Amniotic epithelial cell (primary cell): ENCODE results near the gene ELK1.

Experiments
- DNase-seq: peaks from one replicate; pipeline ENCODE4 v3.0.0-alpha.2; 2010; ENCODE audit warnings: low read depth

The ELK1 gene

DNA sequence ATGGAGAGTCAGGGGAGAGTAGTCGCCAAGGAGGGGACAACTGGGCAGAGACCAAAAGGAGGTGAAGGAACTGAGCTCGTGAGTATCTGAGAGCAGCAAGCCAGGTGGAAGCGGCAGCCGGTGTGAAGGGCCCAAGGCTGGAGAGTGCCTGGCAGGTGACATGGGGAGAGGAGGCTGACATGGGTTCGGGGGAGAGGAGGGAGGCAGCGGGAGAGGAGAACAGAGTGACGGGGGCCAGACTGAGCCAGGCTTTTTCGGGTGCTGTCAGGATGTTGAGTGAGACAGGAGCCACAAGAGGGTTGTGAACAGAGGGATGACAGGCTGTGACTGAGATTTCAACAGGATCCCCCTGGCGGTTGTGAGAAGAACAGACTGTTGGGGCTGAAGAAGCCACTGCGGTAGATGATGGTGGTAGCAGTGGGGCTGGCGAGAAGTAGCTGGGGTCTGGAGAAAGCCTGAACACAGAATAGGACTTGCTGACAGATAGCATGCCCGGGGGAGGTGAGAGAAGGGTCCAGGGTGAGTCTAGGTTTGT is 5.7 kb downstream of the ELK1 start:
- no peak for DNase-seq

DNA sequence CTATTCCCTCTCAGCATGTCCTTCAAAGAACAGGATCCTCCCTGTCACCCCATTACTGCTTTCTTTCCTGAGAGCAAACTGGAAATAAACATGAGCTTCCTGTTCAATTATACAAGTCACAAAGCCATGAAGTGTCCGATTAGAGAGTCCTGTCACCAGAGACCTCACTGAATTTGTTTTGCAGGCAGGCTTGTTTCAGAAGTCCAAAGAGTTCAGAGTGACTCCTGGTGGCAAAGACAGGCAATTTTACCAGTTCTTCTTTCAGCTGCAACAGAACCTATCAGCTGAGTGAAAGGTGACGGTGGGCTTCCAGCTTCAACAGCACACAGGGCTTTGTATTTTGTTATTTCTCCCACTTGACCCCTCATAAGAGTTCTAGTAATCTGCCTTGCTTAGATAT is 6.4 kb downstream of the ELK1 start:
- peak; percentile 40 for DNase-seq

DNA sequence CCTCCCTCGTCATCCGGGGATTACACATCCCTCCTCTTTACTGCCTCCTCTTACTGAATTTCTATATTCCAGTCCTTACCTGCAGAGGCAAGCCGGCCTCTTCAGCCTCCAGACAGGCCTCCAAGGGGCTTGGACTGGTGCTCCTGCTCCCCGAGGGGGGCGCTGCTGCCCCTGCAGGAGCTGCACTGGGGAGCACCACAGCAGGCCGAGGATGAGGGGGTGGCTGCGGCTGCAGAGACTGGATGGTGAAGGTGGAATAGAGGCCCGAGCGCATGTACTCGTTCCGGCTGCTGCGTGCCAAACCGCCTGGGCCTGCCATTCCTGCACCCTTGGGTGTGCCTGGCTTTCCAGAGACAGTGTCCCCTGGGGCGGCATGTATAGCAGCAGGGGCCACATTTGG is 11.5 kb downstream of the ELK1 start:
- no peak for DNase-seq

DNA sequence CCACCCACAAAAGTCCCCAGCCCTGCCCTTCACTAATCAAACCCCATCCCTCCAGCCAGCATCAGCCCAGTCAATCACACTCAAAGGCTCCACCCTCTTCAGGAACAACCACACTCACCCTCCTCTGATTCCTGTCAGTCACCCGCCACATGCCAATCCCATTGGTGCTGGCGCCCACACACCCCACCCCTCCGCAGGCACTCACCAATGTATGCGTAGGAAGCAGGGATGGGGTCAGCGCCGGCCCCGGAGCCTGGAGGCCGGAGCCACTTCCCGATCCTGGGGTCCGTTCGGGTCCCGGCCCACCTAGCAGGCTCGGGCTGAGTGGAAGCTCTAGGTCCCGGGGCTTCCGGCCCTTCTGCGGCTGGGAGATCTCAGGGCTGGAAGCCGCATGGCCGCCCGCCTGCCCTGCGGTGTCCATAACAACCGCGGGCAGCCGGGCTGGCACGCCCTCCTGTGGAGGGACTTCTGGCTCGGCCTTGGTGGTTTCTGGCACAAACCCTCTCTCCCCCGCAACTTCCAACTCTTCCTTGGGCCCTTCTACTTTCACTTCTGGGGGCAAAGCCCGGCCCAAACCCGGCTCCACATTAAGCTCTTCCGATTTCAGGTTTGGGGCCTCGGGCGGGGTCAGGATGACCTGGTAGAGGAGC is 12.7 kb downstream of the ELK1 start:
- peak; percentile 81 for DNase-seq

DNA sequence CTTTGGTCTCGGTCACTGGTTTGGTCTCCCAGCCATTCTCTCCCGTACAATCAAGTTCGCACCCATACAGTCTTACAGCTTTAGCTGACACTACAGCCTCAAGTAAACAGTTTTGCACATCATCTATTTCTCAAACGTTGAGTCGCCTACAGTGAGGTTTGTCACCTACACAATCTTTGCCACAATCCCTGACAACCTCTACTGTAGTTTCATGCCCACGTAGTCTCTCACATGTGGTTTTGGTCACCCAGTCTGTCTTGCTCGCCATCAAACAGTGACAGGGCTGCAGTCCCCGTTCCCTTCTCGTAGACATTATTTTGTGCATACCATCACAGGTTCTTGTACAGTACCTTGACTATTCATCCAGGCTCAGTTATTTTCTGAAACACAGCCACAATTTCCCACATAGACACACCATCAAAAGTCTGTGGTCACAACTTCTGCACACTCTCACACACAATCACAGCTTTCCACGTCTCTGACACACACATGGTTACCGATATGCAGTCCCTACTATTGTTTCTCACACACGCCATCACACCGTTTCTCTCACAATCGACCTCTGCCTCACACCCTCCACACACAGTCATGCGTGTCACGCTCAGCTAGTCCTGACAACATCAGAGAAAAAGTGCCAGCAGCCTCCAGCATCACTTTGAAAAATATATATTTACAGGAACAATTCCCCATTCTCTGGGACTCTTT is 15.3 kb downstream of the ELK1 start:
- DNase-seq, result no peak

DNA sequence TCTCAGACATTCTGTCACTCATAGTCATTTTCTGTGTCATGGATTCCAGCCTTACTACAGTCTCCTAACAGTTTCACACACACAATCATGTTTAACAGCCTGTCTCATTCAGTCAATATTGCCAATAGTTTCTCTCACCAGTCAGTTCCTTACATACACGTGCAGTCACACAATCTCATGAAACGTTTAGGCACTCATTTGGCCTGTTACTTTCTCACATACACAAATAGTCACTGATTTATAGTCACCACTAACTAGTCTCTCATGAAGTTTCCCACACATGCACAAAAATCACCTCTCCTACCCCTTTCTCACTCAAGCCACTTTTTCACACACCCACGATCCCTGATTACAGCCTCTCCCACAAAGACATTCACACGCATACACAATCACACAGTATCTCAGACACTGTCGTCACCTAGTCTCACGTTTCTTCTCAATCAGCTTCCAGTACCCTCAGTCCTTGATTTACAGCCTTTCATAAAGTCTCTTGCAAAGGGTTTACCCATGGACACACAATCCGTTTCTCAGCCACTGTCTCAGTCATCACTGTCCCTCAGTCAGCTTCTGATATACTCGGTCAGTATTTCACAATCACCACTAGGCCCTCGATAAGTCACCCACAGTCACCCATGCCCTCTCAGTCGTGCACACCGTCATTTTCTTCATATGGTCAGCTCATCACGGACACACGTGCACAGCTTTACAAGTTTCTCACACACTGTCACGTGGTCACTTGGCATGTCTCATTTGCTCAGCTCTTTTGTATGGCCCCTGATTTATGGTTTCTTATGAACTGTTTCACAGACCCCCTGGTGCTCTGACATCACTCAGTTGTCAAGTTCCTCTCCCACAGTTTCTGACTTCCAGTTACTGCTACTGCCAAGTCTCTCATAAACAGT is 16.4 kb downstream of the ELK1 start:
- no peak for DNase-seq

DNA sequence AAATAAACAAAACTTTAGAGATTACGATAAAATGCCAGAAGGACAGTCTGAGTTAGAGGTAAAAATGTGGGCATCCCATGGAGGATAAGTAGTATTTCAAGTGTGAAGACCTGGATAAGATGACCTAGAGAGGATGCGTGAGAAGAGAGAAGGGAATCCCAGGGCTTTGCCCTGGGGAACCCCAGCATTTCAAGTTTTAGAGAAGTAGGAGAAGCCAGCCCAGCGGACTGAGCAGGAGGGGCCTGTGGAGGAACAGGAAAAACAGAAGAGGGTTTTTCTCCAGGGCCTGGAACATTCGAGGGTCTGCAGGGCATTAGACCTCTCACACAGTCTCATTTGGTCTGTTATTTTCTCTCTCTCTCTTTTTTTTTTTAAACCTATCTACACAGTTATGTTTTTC is 17.7 kb downstream of the ELK1 start:
- DNase-seq, result no peak

DNA sequence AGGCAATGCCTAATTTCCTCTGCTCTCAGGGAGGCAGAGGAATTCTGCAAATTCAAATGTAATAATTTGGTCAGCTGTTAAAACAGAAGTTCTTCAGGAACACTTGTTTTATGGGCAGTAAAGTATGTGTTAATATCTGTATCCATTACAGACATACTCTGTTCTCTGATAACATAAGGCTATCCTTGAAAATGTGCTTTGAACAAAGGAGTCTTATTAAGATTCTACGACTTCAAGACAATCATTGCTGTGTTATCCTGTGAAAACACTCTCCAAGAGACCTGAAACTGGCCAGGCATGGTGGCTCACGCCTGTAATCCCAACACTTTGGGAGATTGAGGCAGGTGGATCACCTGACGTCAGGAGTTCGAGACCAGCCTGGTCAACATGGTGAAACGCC is 18.7 kb downstream of the ELK1 start:
- DNase-seq, result no peak

DNA sequence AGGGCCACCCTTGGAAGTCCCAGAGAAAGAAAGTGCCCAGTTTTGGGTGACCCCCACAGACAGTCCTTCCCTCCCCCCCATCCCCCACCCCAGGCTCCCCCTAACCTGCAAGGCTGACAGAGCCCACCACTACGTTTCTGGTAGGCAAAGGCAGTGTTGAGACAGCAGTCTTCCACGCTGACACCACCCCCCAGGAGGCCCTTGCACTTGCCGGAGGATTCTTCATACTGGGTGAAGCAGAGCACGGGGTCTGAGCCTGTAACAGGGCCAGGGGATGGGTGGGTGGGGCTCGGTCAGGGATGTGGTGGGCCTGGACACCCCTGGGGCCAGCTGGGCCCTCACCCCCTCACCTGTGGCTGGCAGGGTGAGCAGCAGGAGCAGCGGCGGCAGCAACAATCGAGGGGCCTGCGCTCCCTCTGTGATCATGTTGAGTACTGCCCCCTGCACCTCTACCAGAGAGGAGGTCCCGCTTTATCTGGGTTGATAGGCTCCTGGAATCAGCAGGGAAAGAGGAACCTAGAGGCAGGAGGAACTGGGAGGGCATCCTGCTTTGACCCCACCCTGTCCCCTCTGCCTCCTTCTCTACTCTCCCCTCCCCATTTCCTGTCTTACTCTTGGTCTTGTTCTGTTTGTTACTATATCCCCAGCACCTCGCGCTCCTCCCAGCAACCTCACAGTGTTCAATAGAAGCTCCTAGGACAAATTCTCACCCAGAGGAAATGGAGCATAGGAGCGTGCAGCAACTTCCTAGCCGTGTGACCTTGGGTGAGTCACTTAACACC is 20.8 kb downstream of the ELK1 start, which contains the start of gene CFP:
Gene CFP, minus strand, starts transcription at position 512 of the 782 bp plus-strand sequence. Its CDS starts 86 bp downstream, at position 426.
- no peak for DNase-seq

DNA sequence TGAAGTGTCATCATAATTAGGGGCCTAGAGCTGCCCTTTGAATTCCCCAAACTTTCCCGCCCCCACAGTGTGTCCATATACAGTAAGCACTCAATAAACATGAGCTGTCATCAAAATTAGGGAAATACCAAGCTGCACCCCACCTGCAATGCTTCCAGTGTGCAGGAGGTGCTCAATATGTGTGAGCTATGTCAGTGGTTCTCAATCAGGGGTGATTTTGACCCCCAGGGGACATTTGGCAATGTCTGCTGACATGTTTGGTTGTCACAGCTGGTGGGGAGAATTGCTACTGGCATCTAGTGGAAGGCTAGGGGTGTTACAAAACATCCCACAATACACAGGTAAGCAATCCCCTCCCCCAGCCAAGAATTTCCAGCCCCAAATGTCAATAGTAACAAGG is 21.4 kb downstream of the ELK1 start:
- no peak for DNase-seq

DNA sequence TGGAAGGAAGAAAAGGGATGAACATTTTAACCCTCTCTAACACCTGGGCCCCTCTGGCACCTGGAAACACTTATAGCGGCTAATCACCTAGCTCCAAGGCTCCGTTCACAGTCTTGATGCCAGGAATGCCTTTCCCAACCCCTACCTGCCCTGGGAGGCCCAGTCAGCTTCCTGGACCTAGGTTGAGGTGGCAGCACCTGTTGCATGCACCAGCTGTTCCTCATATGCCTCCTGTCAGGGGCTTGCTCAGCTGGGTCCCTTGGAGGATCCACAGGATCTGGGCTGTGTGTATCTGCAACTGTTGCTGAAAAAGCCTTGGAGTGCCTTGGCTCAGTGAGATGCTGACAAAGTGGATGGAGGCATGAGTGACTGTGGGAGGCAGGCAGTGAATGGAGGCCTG is 25.0 kb downstream of the ELK1 start:
- DNase-seq, result no peak

DNA sequence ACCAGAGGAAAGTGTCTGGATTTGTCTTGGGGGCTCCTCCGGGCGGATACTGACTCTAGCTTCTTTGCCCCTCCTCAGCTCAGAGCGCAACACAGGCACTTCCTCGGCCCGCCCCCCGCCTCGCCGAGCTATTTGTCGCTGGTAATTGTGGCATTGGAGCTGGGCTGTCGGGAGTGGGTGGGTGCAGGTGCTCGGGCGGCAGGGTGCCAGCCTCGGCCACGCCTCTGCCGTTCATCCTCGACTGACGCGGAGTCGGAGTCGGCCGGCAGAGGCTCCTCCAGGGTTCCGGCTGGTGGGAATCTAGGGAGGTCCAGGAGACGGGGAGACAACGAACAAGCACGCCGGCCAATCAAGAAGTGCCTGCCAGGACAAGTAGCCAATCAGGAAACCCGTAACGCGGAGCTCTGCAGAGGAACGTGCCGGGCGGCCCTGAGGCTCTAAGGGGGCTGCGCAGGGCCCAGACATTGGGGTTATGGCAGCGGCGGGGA is 26.8 kb downstream of the ELK1 start:
- peak; percentile 81 for DNase-seq

DNA sequence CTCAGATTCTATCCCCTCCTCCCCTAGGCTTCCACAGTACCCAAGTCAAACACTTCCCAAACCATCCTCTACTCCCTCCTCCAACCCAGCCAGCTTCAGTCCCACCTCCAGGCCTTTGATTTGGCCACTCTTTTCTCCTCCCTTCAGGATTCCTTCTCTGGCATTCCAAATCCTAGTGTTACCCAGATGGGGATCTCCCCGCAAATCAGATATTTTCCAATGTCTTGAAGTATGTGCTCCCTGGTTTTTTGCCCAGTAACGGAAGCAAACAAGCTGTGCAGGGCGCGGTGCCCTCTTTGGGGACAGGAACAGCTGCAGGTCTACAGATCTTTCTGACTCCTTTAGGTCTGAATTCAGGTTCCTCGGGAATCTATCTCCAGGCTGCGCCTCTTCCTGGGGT is 28.5 kb downstream of the ELK1 start:
- DNase-seq, result no peak

DNA sequence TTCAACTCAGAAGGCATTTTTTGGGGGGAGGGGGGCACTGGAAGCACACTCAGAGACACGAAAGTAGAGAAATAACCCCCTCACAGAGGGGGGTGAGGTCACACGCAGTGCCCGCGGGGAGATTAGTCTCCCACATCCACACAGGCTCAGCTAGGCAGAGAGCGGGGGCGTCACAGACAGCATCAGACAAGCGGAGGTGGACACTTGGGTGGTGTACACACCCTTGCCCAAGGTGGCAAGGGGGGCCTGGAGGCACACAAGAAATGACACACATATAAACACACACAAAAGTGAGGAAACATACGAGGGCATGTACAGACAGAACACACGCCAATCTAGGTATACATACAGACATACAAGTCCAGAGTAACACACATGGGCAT is 30.1 kb downstream of the ELK1 start:
- no peak for DNase-seq

DNA sequence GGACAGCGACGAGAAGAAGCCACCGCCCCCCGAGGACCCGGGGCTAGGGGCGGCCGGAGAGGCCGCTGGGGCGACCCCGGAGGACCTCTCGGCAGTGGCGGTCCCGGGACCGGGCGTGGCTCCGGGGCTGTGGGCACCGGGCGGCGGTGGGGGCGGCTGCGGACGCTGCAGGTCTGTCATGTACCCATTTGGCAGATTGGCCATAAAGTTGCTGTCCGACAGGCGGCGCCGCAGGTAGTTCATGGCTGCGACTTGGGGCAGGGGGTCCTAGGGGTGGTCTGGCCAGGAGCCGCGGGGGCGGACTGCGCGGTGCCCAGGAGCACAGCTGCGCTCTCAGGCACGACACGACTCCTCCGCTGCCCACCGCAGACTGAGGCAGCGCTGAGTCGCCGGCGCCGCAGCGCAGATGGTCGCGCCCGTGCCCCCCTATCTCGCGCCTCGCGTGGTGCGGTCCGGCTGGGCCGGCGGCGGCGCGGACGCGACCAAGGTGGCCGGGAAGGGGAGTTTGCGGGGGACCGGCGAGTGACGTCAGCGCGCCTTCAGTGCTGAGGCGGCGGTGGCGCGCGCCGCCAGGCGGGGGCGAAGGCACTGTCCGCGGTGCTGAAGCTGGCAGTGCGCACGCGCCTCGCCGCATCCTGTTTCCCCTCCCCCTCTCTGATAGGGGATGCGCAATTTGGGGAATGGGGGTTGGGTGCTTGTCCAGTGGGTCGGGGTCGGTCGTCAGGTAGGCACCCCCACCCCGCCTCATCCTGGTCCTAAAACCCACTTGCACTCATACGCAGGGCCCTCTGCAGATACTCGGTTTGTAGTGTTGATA is 30.7 kb downstream of the ELK1 start, which contains the start of gene SYN1:
Gene SYN1, minus strand, starts transcription at position 372 of the 817 bp plus-strand sequence. Its CDS starts 129 bp downstream, at position 243.
- DNase-seq, result peak; percentile 72

DNA sequence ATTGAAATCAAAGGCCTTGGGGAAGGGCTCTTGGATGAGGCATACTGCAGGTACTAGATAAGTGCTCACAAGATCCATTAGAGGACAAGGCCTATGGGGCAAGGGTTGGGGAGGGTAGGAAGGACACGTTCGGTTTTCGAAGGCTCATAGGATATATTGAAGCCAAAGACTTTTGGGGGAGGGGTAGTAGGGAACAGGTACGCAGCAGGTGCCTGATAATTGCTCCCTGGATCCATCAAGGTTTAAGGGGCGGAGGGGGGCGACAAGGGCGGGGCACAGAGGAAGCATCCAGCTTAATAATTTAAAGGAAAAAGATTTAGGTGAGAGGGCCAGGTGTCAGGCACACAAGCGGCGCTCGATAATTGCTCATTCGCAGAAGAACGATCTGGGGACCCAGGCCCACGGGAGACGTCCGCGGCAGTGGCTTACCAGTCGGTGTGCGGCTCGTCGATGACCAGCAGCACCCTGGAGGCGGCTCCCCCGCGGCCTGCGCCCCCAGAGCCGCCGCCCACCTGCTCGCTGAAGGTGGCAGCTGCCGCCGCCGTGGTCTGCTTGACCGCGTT is 31.4 kb downstream of the ELK1 start:
- DNase-seq, result no peak

DNA sequence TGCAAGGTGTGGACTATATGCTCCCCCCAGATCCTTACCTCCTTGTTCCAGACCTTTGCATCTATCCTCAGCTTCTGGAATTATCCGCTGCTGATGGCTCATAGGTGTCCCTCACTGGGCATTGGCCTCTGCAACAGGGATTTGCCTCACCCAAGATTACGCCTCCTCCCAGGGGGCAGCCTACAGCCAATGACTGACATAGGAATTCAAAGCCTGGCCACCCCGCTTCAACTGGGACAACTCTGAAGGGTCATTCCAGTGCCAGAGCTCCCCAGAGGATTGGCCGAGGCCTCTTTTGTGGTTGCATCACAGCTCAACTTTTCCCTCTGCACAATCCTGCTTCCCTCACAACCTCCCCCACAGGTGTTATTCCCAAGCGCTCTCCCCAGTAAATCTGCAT is 35.7 kb downstream of the ELK1 start:
- DNase-seq, result no peak

DNA sequence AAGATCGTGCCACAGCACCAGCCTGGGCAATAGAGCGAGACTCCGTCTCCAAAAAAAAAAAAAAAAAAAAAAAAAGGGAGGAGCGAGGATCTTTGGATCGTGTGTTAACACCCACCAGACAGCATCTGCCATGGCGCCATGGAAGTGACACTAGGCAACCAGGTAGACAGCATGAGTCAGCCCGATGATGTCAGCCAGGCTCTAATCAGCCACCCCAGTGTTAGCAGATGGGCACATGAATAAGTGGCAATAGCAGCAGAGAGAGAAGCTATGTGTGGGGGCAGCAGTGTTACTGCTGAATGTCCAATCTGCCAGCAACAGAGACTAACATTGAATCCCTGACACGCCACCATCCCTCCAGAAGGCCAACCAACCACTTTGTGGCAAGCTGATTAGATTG is 37.3 kb downstream of the ELK1 start:
- DNase-seq, result no peak

DNA sequence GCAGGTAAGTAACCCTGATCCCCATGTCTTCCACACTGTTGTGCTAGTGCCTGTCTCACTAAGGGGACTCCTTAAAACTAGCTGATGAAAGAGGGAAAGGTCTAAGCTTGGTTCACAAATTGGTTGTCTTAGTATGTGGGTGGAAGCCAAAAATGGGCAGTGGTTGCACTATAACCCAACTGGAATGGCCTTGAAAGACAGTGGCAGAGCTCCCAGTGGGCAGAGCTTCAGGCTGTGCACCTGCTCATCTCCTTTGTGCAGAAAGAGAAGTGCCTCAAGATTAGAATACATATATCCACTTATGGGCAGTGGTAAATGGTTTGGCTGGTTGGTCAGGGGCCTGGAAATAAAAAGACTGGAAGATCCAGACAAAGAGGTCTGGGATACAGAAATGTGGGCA is 37.9 kb downstream of the ELK1 start:
- no peak for DNase-seq

DNA sequence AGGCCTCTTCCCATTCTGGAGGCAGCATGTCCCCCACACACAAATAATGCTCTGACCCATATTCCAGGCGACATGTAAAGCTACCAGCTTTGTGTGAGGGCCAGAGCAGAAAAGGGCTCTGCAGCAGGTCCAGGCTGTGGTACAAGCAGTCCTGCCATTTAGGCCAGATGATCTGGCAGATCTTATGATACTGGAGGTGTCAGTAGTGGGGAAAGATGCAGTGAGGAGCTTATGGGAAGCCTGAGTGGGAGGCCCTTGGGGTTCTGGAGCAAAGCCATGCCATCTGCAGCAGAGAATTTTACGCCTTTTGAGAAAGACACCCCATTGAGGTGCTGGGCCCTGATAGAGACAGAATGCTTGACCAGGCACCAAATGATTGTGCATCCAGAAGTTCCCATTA is 38.4 kb downstream of the ELK1 start:
- no peak for DNase-seq
